NCI-H2171 (cell line): ENCODE measurements around the gene MMS22L.

Experiments used
- DNase-seq: peaks from one replicate; lab custom pipeline; 2025; lab: John Stamatoyannopoulos, UW

The MMS22L gene

GRCh38 chr6:97282726-97283617 lies at the start of gene MMS22L:
Gene MMS22L (minus strand): TSS chr6:97283216. CDS start chr6:97282477, 739 bp downstream.
- peak; percentile 97 for DNase-seq

- DNase-seq = no peak
Measured at GRCh38 chr6:97322811-97323210, 39.8 kb upstream of the MMS22L start.

- DNase-seq = no peak
Measured at GRCh38 chr6:97322226-97322625, 39.2 kb upstream of the MMS22L start.

- DNase-seq = no peak
Measured at GRCh38 chr6:97316978-97317377, 34.0 kb upstream of the MMS22L start.

GRCh38 chr6:97312241-97312640 lies 29.2 kb upstream of the MMS22L start:
- no peak for DNase-seq

- no peak for DNase-seq
Measured at GRCh38 chr6:97306544-97307320, 23.7 kb upstream of the MMS22L start.

GRCh38 chr6:97305414-97306066 lies 22.5 kb upstream of the MMS22L start:
- DNase-seq = no peak

GRCh38 chr6:97304701-97305100 lies 21.7 kb upstream of the MMS22L start:
- DNase-seq = no peak

GRCh38 chr6:97294451-97294850 lies 11.4 kb upstream of the MMS22L start:
- DNase-seq = no peak

- no peak for DNase-seq
Measured at GRCh38 chr6:97293198-97293696, 10.2 kb upstream of the MMS22L start.

GRCh38 chr6:97292671-97293070 lies 9.7 kb upstream of the MMS22L start:
- DNase-seq = no peak

GRCh38 chr6:97291896-97292295 lies 8.9 kb upstream of the MMS22L start:
- no peak for DNase-seq

- no peak for DNase-seq
Measured at GRCh38 chr6:97289332-97289731, 6.3 kb upstream of the MMS22L start.

- no peak for DNase-seq
Measured at GRCh38 chr6:97288188-97288587, 5.2 kb upstream of the MMS22L start.

- DNase-seq = no peak
Measured at GRCh38 chr6:97282238-97282725, 734 bp downstream of the MMS22L start.

GRCh38 chr6:97280766-97281165 lies 2.2 kb downstream of the MMS22L start:
- no peak for DNase-seq

GRCh38 chr6:97275804-97276203 lies 7.2 kb downstream of the MMS22L start:
- DNase-seq = no peak

GRCh38 chr6:97269821-97270220 lies 13.2 kb downstream of the MMS22L start:
- no peak for DNase-seq

- no peak for DNase-seq
Measured at GRCh38 chr6:97262676-97263075, 20.3 kb downstream of the MMS22L start.

- no peak for DNase-seq
Measured at GRCh38 chr6:97246842-97247241, 36.2 kb downstream of the MMS22L start.

- DNase-seq = no peak
Measured at GRCh38 chr6:97240222-97240621, 42.8 kb downstream of the MMS22L start.

GRCh38 chr6:97231911-97232310 lies 51.1 kb downstream of the MMS22L start:
- DNase-seq = no peak
